HCT116 (cell line): ENCODE results near the gene EFNB1. TPM values are rescaled to one million over a fixed set of nuclear protein-coding genes. Genes with fewer than 3 reads are reported as not detected.

Experiments used
- ATAC-seq: fragments of 200-7000 bp; cut with Tn5 transposase; 2 replicates; pipeline ENCODE4 v1.9.1; 2020; ENCODE audit warnings: mild to moderate bottlenecking, moderate library complexity
- BruUV-seq: library from RNA; stranded (reverse); fragments of 400-500 nt; replicated peaks from 2 replicates; lab custom pipeline; 2021; lab: Mats Ljungman, UMichigan
- CTCF ChIA-PET: fragments of 300-600 bp; sonication (Branson Sonifier 250); formaldehyde crosslinking; loops from one replicate; lab custom pipeline; 2021; ENCODE audit warnings: antibody characterized with exemption; lab: Charles Lee
- POLR2A ChIA-PET: fragments of 300-600, 350-600 bp; sonication (Branson Sonifier 250); formaldehyde crosslinking; loops from one replicate; lab custom pipeline; 2021; ENCODE audit warnings: antibody characterized with exemption; lab: Charles Lee
- RAD21 ChIA-PET, 2 experiments: fragments of 300-600 bp; sonication (Branson Sonifier 250); formaldehyde crosslinking; loops; one replicate each; lab custom pipeline; 2023; ENCODE audit warnings: low total read pairs in 2 of 2; ENCODE audit not compliant: uncharacterized antibody in 2 of 2, unreplicated experiment in 2 of 2, low non-redundant PET in 1 of 2; lab: Charles Lee
- DNase-seq: peaks from one replicate; pipeline ENCODE4 v3.0.0-alpha.2; 2010; ENCODE audit warnings: low read depth, low spot score
- H2AFZ ChIP-seq: fragments of 200-600 bp; shearing (Covaris generic), sonication (generic); 2 replicates; pipeline ENCODE4 v1.6.1; 2017; ENCODE audit warnings: low read depth, mixed run types, mixed read lengths, antibody characterized with exemption, low read length; ENCODE audit not compliant: poor library complexity, severe bottlenecking
- H3K27ac ChIP-seq: 2 replicates; pipeline ENCODE4 v1.5.1; 2012; ENCODE audit warnings: low read depth, low read length
- H3K27me3 ChIP-seq: fragments of 200-600 bp; sonication (generic); 2 replicates; pipeline ENCODE4 v1.6.1; 2016; ENCODE audit warnings: mixed run types, low read length, mixed read lengths; ENCODE audit not compliant: insufficient read depth
- H3K36me3 ChIP-seq, 2 experiments: fragments of 200-500 bp in 1 of 2; fragments of 200-600 bp in 1 of 2; sonication (Bioruptor generic) in 1 of 2; sonication (generic) in 1 of 2; 2 replicates each; pipeline versions ENCODE4 v1.5.1 to v1.6.1; 2014 to 2016; ENCODE audit warnings: low read length in 2 of 2, inconsistent platforms in 1 of 2, mixed read lengths in 1 of 2, mixed run types in 1 of 2; ENCODE audit not compliant: insufficient read depth in 2 of 2, control insufficient read depth in 1 of 2
- H3K4me1 ChIP-seq, 2 experiments: fragments of 200-600 bp in 1 of 2; sonication (generic) in 1 of 2; 2 replicates each; pipeline versions ENCODE4 v1.5.1 to v1.6.1; 2012 to 2017; ENCODE audit warnings: low read length in 2 of 2, inconsistent platforms in 1 of 2, mild to moderate bottlenecking in 1 of 2, mixed read lengths in 1 of 2, mixed run types in 1 of 2, moderate library complexity in 1 of 2; ENCODE audit not compliant: insufficient read depth in 2 of 2, control insufficient read depth in 1 of 2
- H3K4me2 ChIP-seq: fragments of 200-600 bp; sonication (generic); 2 replicates; pipeline ENCODE4 v1.6.1; 2017; ENCODE audit warnings: mixed run types, low read length, mixed read lengths
- H3K4me3 ChIP-seq, 2 experiments: fragments of 200-600 bp in 1 of 2; sonication (generic) in 1 of 2; replicated peaks in 1 of 2; 2 replicates each; pipeline ENCODE4 v1.5.1; 2011 to 2016; ENCODE audit warnings: low read length in 2 of 2, control low read depth in 1 of 2, low read depth in 1 of 2, mild to moderate bottlenecking in 1 of 2, mixed read lengths in 1 of 2, mixed run types in 1 of 2
- H3K79me2 ChIP-seq: fragments of 200-600 bp; sonication (generic); 2 replicates; pipeline ENCODE4 v1.6.1; 2017; ENCODE audit warnings: mild to moderate bottlenecking, mixed run types, low read length, moderate library complexity, mixed read lengths; ENCODE audit not compliant: insufficient read depth
- H3K9ac ChIP-seq: fragments of 200-600 bp; sonication (generic); 2 replicates; pipeline ENCODE4 v1.6.1; 2016; ENCODE audit warnings: low read length, mixed read lengths
- H3K9me2 ChIP-seq: fragments of 200-600 bp; sonication (generic), shearing (Covaris generic); 2 replicates; pipeline ENCODE4 v1.6.1; 2017; ENCODE audit warnings: mixed run types, mild to moderate bottlenecking, moderate library complexity; ENCODE audit not compliant: insufficient read depth
- H3K9me3 ChIP-seq, 2 experiments: fragments of 200-500 bp in 1 of 2; fragments of 200-600 bp in 1 of 2; sonication (Bioruptor generic) in 1 of 2; sonication (generic) in 1 of 2; 2 replicates each; pipeline ENCODE4 v1.6.1; 2014 to 2017; ENCODE audit warnings: low read length in 2 of 2, mixed read lengths in 2 of 2, inconsistent platforms in 1 of 2, low read depth in 1 of 2, mild to moderate bottlenecking in 1 of 2, mixed run types in 1 of 2, moderate library complexity in 1 of 2; ENCODE audit not compliant: control insufficient read depth in 1 of 2, insufficient read depth in 1 of 2
- H4K20me1 ChIP-seq: fragments of 200-600 bp; sonication (generic), shearing (Covaris generic); 2 replicates; pipeline ENCODE4 v1.6.1; 2017; ENCODE audit warnings: mixed run types, mild to moderate bottlenecking, moderate library complexity; ENCODE audit not compliant: insufficient read depth
- FOSL1 ChIP-seq: IDR thresholded peaks from 2 replicates; pipeline ENCODE4 v1.6.1; 2012; ENCODE audit warnings: low read depth
- POLR2AphosphoS5 ChIP-seq: IDR thresholded peaks from 2 replicates; pipeline ENCODE4 v1.6.1; 2011; ENCODE audit warnings: mild to moderate bottlenecking, low read depth, low read length, moderate library complexity
- RAD21 ChIP-seq: IDR thresholded peaks from 2 replicates; pipeline ENCODE4 v1.6.1; 2012; ENCODE audit warnings: low read depth, mild to moderate bottlenecking
- SP1 ChIP-seq: IDR thresholded peaks from 2 replicates; pipeline ENCODE4 v1.6.1; 2012; ENCODE audit warnings: low read depth
- TCF7L2 ChIP-seq: IDR thresholded peaks from 2 replicates; pipeline ENCODE4 v1.7.0; 2011; ENCODE audit warnings: borderline replicate concordance, inconsistent platforms; ENCODE audit not compliant: insufficient read depth, insufficient read length; ENCODE audit errors: extremely low read depth
- ZBTB33 ChIP-seq: IDR thresholded peaks from 2 replicates; pipeline ENCODE4 v1.6.1; 2011; ENCODE audit warnings: mild to moderate bottlenecking, low read length, moderate library complexity; ENCODE audit not compliant: insufficient replicate concordance; ENCODE audit errors: extremely low read depth
- ZFX ChIP-seq: fragments of 450-650 bp; IDR thresholded peaks from 2 replicates; pipeline ENCODE4 v1.6.1; 2017
- ZNF274 ChIP-seq: fragments of 200-500 bp; sonication (Bioruptor generic); IDR thresholded peaks from 2 replicates; pipeline ENCODE4 v1.6.1; 2014; ENCODE audit warnings: mild to moderate bottlenecking, low read depth, low read length, inconsistent platforms
- intact Hi-C: fragments of 100-400 bp; cut with micrococcal nuclease; formaldehyde crosslinking; loops from 2 replicates; pipeline ENCODE4 v1.10.0; 2022
- total RNA-seq: library from RNA; stranded (reverse); gene quantifications from one replicate; pipeline ENCODE4 v1.2.1, GENCODE V29; 2021; ENCODE audit not compliant: unreplicated experiment

Gene EFNB1
- total RNA-seq, 1 experiment from 2014 or later, result 14.7 TPM

- Histone ChIP-seq H3K9ac (no peak overlapping the region), H3K9me3 (no peaks in the 10 kb centered on the region), H3K79me2 (no peaks in the 10 kb centered on the region)
- POLR2A ChIA-PET, result no interaction called here
- RAD21 ChIA-PET, result no interaction called here
- BruUV-seq, result no TSS peak
- ATAC-seq, result no peak
- DNase-seq, result no peak
- no peak for TF ChIP-seq SP1
- TF ChIP-seq ZBTB33, result no peak
- no peak for TF ChIP-seq POLR2AphosphoS5
- no peak for TF ChIP-seq ZNF274
- no peak for TF ChIP-seq FOSL1
- no peak for TF ChIP-seq ZFX
- TF ChIP-seq RAD21, result no peak
- TF ChIP-seq, all 23 proteins: peak for 0
- Histone ChIP-seq H3K4me1 (no peaks in the 10 kb centered on the region), H3K27ac (no peak overlapping the region), H3K4me3 (no peak overlapping the region), H3K27me3 (no peaks in the 10 kb centered on the region), H3K9me2 (no peaks in the 10 kb centered on the region), H3K4me2 (no peak overlapping the region), H2AFZ (no peak overlapping the region), H3K36me3 (no peaks in the 10 kb centered on the region), H4K20me1 (no peaks in the 10 kb centered on the region)
- intact Hi-C loops, result no loop called here
- CTCF ChIA-PET, result no interaction called here
These were observed 24.9 kb downstream of the EFNB1 start for GRCh38 chrX:68853665-68854251.

GRCh38 chrX:68865300-68865699, 36.5 kb downstream of the EFNB1 start:
- H3K4me1 ChIP-seq, result no peaks in the 10 kb centered on the region

More at GRCh38 chrX:68865300-68865699, 36.5 kb downstream of the EFNB1 start:
- intact Hi-C loops, result no loop called here
- no peak overlapping the region for H3K9ac ChIP-seq
- CTCF ChIA-PET, result no interaction called here
- no peak for TF ChIP-seq ZNF274
- no peak for TF ChIP-seq TCF7L2
- TF ChIP-seq, all 23 proteins: peak for 0
- H3K9me2 ChIP-seq, result no peaks in the 10 kb centered on the region
- H3K27ac ChIP-seq, result no peak overlapping the region
- H3K9me3 ChIP-seq, result no peaks in the 10 kb centered on the region
- H3K79me2 ChIP-seq, result no peaks in the 10 kb centered on the region
- no peaks in the 10 kb centered on the region for H3K36me3 ChIP-seq
- no TSS peak for BruUV-seq
- no peaks in the 10 kb centered on the region for H4K20me1 ChIP-seq
- H2AFZ ChIP-seq, result no peak overlapping the region
- POLR2A ChIA-PET, result no interaction called here
- no peak for DNase-seq
- no peak overlapping the region for H3K4me3 ChIP-seq
- H3K27me3 ChIP-seq, result no peaks in the 10 kb centered on the region
- no peak for ATAC-seq
- RAD21 ChIA-PET, result no interaction called here
- H3K4me2 ChIP-seq, result no peak overlapping the region
